ENCODE results near the gene AGPAT2.
"Not testable (repeated sequence)": the region's sequence is repeated elsewhere in the genome, so short reads cannot be mapped to it uniquely, and the experiment has no call there.

Gene AGPAT2

GRCh38 chr9:136720251-136720897 lies 33.1 kb upstream of the AGPAT2 start:
- peak; percentile 78 for DNase-seq

GRCh38 chr9:136719195-136719880 lies 32.1 kb upstream of the AGPAT2 start:
- DNase-seq = no peak

GRCh38 chr9:136718345-136719194 lies 31.3 kb upstream of the AGPAT2 start:
- DNase-seq = no peak

GRCh38 chr9:136717399-136717798 lies 30.1 kb upstream of the AGPAT2 start:
- no peak for DNase-seq

- DNase-seq = no peak
Measured at GRCh38 chr9:136714893-136715274, 27.6 kb upstream of the AGPAT2 start.

- DNase-seq = no peak
Measured at GRCh38 chr9:136714096-136714892, 27.0 kb upstream of the AGPAT2 start.

- no peak for DNase-seq
Measured at GRCh38 chr9:136713550-136713949, 26.3 kb upstream of the AGPAT2 start.

GRCh38 chr9:136712690-136713544 lies 25.7 kb upstream of the AGPAT2 start:
- DNase-seq = no peak

GRCh38 chr9:136711751-136712689 lies 24.8 kb upstream of the AGPAT2 start, which contains the start of gene DIPK1B:
TSS of gene DIPK1B (plus strand) at chr9:136712572. CDS start at chr9:136712666, 94 bp downstream.
- DNase-seq = no peak

GRCh38 chr9:136711219-136711648 lies 24.0 kb upstream of the AGPAT2 start:
- not testable (repeated sequence) for DNase-seq

- DNase-seq = no peak
Measured at GRCh38 chr9:136710543-136710942, 23.3 kb upstream of the AGPAT2 start.

GRCh38 chr9:136709454-136710109 lies 22.3 kb upstream of the AGPAT2 start:
- no peak for DNase-seq

- DNase-seq = no peak
Measured at GRCh38 chr9:136707849-136708517, 20.7 kb upstream of the AGPAT2 start.

GRCh38 chr9:136707011-136707410 lies 19.8 kb upstream of the AGPAT2 start:
- no peak for DNase-seq

GRCh38 chr9:136705564-136705963 lies 18.3 kb upstream of the AGPAT2 start:
- peak; percentile 18 for DNase-seq

- not testable (repeated sequence) for DNase-seq
Measured at GRCh38 chr9:136704741-136705140, 17.5 kb upstream of the AGPAT2 start.

- peak; percentile 30 for DNase-seq
Measured at GRCh38 chr9:136703276-136703860, 16.1 kb upstream of the AGPAT2 start.

GRCh38 chr9:136701668-136702053 lies 14.4 kb upstream of the AGPAT2 start:
- DNase-seq = no peak

Data from femur (tissue), 1 donor.